HCT116 (cell line): ENCODE measurements around the gene ATP8B4. TPM values are rescaled to one million over a fixed set of nuclear protein-coding genes. Genes with fewer than 3 reads are reported as not detected.

Experiments used
- ATAC-seq: fragments of 200-7000 bp; cut with Tn5 transposase; 2 replicates; pipeline ENCODE4 v1.9.1; 2020; ENCODE audit warnings: mild to moderate bottlenecking, moderate library complexity
- BruUV-seq: library from RNA; stranded (reverse); fragments of 400-500 nt; replicated peaks from 2 replicates; lab custom pipeline; 2021; lab: Mats Ljungman, UMichigan
- CTCF ChIA-PET: fragments of 300-600 bp; sonication (Branson Sonifier 250); formaldehyde crosslinking; loops from one replicate; lab custom pipeline; 2021; ENCODE audit warnings: antibody characterized with exemption; lab: Charles Lee
- POLR2A ChIA-PET: fragments of 300-600, 350-600 bp; sonication (Branson Sonifier 250); formaldehyde crosslinking; loops from one replicate; lab custom pipeline; 2021; ENCODE audit warnings: antibody characterized with exemption; lab: Charles Lee
- RAD21 ChIA-PET, 2 experiments: fragments of 300-600 bp; sonication (Branson Sonifier 250); formaldehyde crosslinking; loops; one replicate each; lab custom pipeline; 2023; ENCODE audit warnings: low total read pairs in 2 of 2; ENCODE audit not compliant: uncharacterized antibody in 2 of 2, unreplicated experiment in 2 of 2, low non-redundant PET in 1 of 2; lab: Charles Lee
- DNase-seq: peaks from one replicate; pipeline ENCODE4 v3.0.0-alpha.2; 2010; ENCODE audit warnings: low read depth, low spot score
- H2AFZ ChIP-seq: fragments of 200-600 bp; shearing (Covaris generic), sonication (generic); 2 replicates; pipeline ENCODE4 v1.6.1; 2017; ENCODE audit warnings: low read depth, mixed run types, mixed read lengths, antibody characterized with exemption, low read length; ENCODE audit not compliant: poor library complexity, severe bottlenecking
- H3K27ac ChIP-seq: 2 replicates; pipeline ENCODE4 v1.5.1; 2012; ENCODE audit warnings: low read depth, low read length
- H3K27me3 ChIP-seq: fragments of 200-600 bp; sonication (generic); 2 replicates; pipeline ENCODE4 v1.6.1; 2016; ENCODE audit warnings: mixed run types, low read length, mixed read lengths; ENCODE audit not compliant: insufficient read depth
- H3K36me3 ChIP-seq, 2 experiments: fragments of 200-500 bp in 1 of 2; fragments of 200-600 bp in 1 of 2; sonication (Bioruptor generic) in 1 of 2; sonication (generic) in 1 of 2; 2 replicates each; pipeline versions ENCODE4 v1.5.1 to v1.6.1; 2014 to 2016; ENCODE audit warnings: low read length in 2 of 2, inconsistent platforms in 1 of 2, mixed read lengths in 1 of 2, mixed run types in 1 of 2; ENCODE audit not compliant: insufficient read depth in 2 of 2, control insufficient read depth in 1 of 2
- H3K4me1 ChIP-seq, 2 experiments: fragments of 200-600 bp in 1 of 2; sonication (generic) in 1 of 2; 2 replicates each; pipeline versions ENCODE4 v1.5.1 to v1.6.1; 2012 to 2017; ENCODE audit warnings: low read length in 2 of 2, inconsistent platforms in 1 of 2, mild to moderate bottlenecking in 1 of 2, mixed read lengths in 1 of 2, mixed run types in 1 of 2, moderate library complexity in 1 of 2; ENCODE audit not compliant: insufficient read depth in 2 of 2, control insufficient read depth in 1 of 2
- H3K4me2 ChIP-seq: fragments of 200-600 bp; sonication (generic); 2 replicates; pipeline ENCODE4 v1.6.1; 2017; ENCODE audit warnings: mixed run types, low read length, mixed read lengths
- H3K4me3 ChIP-seq, 2 experiments: fragments of 200-600 bp in 1 of 2; sonication (generic) in 1 of 2; replicated peaks in 1 of 2; 2 replicates each; pipeline ENCODE4 v1.5.1; 2011 to 2016; ENCODE audit warnings: low read length in 2 of 2, control low read depth in 1 of 2, low read depth in 1 of 2, mild to moderate bottlenecking in 1 of 2, mixed read lengths in 1 of 2, mixed run types in 1 of 2
- H3K79me2 ChIP-seq: fragments of 200-600 bp; sonication (generic); 2 replicates; pipeline ENCODE4 v1.6.1; 2017; ENCODE audit warnings: mild to moderate bottlenecking, mixed run types, low read length, moderate library complexity, mixed read lengths; ENCODE audit not compliant: insufficient read depth
- H3K9ac ChIP-seq: fragments of 200-600 bp; sonication (generic); 2 replicates; pipeline ENCODE4 v1.6.1; 2016; ENCODE audit warnings: low read length, mixed read lengths
- H3K9me2 ChIP-seq: fragments of 200-600 bp; sonication (generic), shearing (Covaris generic); 2 replicates; pipeline ENCODE4 v1.6.1; 2017; ENCODE audit warnings: mixed run types, mild to moderate bottlenecking, moderate library complexity; ENCODE audit not compliant: insufficient read depth
- H3K9me3 ChIP-seq, 2 experiments: fragments of 200-500 bp in 1 of 2; fragments of 200-600 bp in 1 of 2; sonication (Bioruptor generic) in 1 of 2; sonication (generic) in 1 of 2; 2 replicates each; pipeline ENCODE4 v1.6.1; 2014 to 2017; ENCODE audit warnings: low read length in 2 of 2, mixed read lengths in 2 of 2, inconsistent platforms in 1 of 2, low read depth in 1 of 2, mild to moderate bottlenecking in 1 of 2, mixed run types in 1 of 2, moderate library complexity in 1 of 2; ENCODE audit not compliant: control insufficient read depth in 1 of 2, insufficient read depth in 1 of 2
- H4K20me1 ChIP-seq: fragments of 200-600 bp; sonication (generic), shearing (Covaris generic); 2 replicates; pipeline ENCODE4 v1.6.1; 2017; ENCODE audit warnings: mixed run types, mild to moderate bottlenecking, moderate library complexity; ENCODE audit not compliant: insufficient read depth
- ATF3 ChIP-seq: IDR thresholded peaks from 2 replicates; pipeline ENCODE4 v1.6.1; 2012
- CBX3 ChIP-seq: IDR thresholded peaks from 2 replicates; pipeline ENCODE4 v1.6.1; 2012; ENCODE audit warnings: low read depth
- CEBPB ChIP-seq: IDR thresholded peaks from 2 replicates; pipeline ENCODE4 v1.6.1; 2012; ENCODE audit warnings: low read depth
- CTCF ChIP-seq, 3 experiments: fragments of 200-600 bp in 1 of 3; sonication (generic) in 1 of 3; IDR thresholded peaks in 2 of 3; conservative IDR thresholded peaks in 1 of 3; 2 replicates each; pipeline ENCODE4 v1.5.1; 2012 to 2017; ENCODE audit warnings: low read depth in 2 of 3, low read length in 2 of 3, antibody characterized with exemption in 1 of 3, borderline replicate concordance in 1 of 3, control low read depth in 1 of 3, mild to moderate bottlenecking in 1 of 3, mixed read lengths in 1 of 3, mixed run types in 1 of 3, moderate library complexity in 1 of 3; ENCODE audit not compliant: insufficient read depth in 1 of 3
- EGR1 ChIP-seq: IDR thresholded peaks from 2 replicates; pipeline ENCODE4 v1.6.1; 2012; ENCODE audit warnings: low read depth
- EZH2 ChIP-seq: fragments of 200-600 bp; sonication (generic); IDR thresholded peaks from 2 replicates; pipeline ENCODE4 v1.6.1; 2017; ENCODE audit warnings: antibody characterized with exemption, mixed run types
- EZH2phosphoT487 ChIP-seq: fragments of 200-600 bp; IDR thresholded peaks from 2 replicates; pipeline ENCODE4 v1.6.1; 2018; ENCODE audit warnings: antibody characterized with exemption, borderline replicate concordance
- FOSL1 ChIP-seq: IDR thresholded peaks from 2 replicates; pipeline ENCODE4 v1.6.1; 2012; ENCODE audit warnings: low read depth
- JUND ChIP-seq: IDR thresholded peaks from 2 replicates; pipeline ENCODE4 v1.6.1; 2012
- MAX ChIP-seq: IDR thresholded peaks from 2 replicates; pipeline ENCODE4 v1.6.1; 2012
- POLR2A ChIP-seq: IDR thresholded peaks from 2 replicates; pipeline ENCODE4 v1.7.0; 2011; ENCODE audit warnings: borderline replicate concordance; ENCODE audit not compliant: insufficient read depth, insufficient read length; ENCODE audit errors: extremely low read depth
- RAD21 ChIP-seq: IDR thresholded peaks from 2 replicates; pipeline ENCODE4 v1.6.1; 2012; ENCODE audit warnings: low read depth, mild to moderate bottlenecking
- SP1 ChIP-seq: IDR thresholded peaks from 2 replicates; pipeline ENCODE4 v1.6.1; 2012; ENCODE audit warnings: low read depth
- SRF ChIP-seq: IDR thresholded peaks from 2 replicates; pipeline ENCODE4 v1.6.1; 2012; ENCODE audit warnings: low read depth
- TCF7L2 ChIP-seq: IDR thresholded peaks from 2 replicates; pipeline ENCODE4 v1.7.0; 2011; ENCODE audit warnings: borderline replicate concordance, inconsistent platforms; ENCODE audit not compliant: insufficient read depth, insufficient read length; ENCODE audit errors: extremely low read depth
- YY1 ChIP-seq: IDR thresholded peaks from 2 replicates; pipeline ENCODE4 v1.6.1; 2011; ENCODE audit warnings: low read length, low read depth, moderate library complexity, mild to moderate bottlenecking; ENCODE audit not compliant: insufficient replicate concordance; ENCODE audit errors: extremely low read depth
- ZBTB33 ChIP-seq: IDR thresholded peaks from 2 replicates; pipeline ENCODE4 v1.6.1; 2011; ENCODE audit warnings: mild to moderate bottlenecking, low read length, moderate library complexity; ENCODE audit not compliant: insufficient replicate concordance; ENCODE audit errors: extremely low read depth
- ZFX ChIP-seq: fragments of 450-650 bp; IDR thresholded peaks from 2 replicates; pipeline ENCODE4 v1.6.1; 2017
- intact Hi-C: fragments of 100-400 bp; cut with micrococcal nuclease; formaldehyde crosslinking; loops from 2 replicates; pipeline ENCODE4 v1.10.0; 2022
- total RNA-seq: library from RNA; stranded (reverse); gene quantifications from one replicate; pipeline ENCODE4 v1.2.1, GENCODE V29; 2021; ENCODE audit not compliant: unreplicated experiment

ATP8B4 gene
- total RNA-seq, 1 experiment from 2014 or later: 0.25 TPM

GRCh38 chr15:50131617-50132016, 12.6 kb upstream of the ATP8B4 start:
- Histone ChIP-seq H4K20me1 (no peaks in the 10 kb centered on the region), H3K4me3 (no peak overlapping the region), H3K36me3 (no peaks in the 10 kb centered on the region), H3K27ac (no peak overlapping the region), H3K79me2 (no peaks in the 10 kb centered on the region), H3K9me3 (no peaks in the 10 kb centered on the region), H3K9me2 (no peaks in the 10 kb centered on the region), H3K4me2 (no peak overlapping the region), H3K9ac (no peak overlapping the region), H3K4me1 (peaks cover 3 to 24% of the 10 kb centered on the region in 2 experiments), H3K27me3 (no peaks in the 10 kb centered on the region), H2AFZ (no peak overlapping the region)
- ATAC-seq (no peak), DNase-seq (no peak)
- BruUV-seq: no TSS peak
- ChIA-PET CTCF (interaction anchor here (1.0 kb wide), 1 partner anchor 14 kb away, joined by 3 read pairs; no protein-coding TSS in a partner anchor), RAD21 (no interaction called here), POLR2A (no interaction called here)
- intact Hi-C loops: no loop called here
- TF ChIP-seq RAD21 (no peak), ZBTB33 (no peak), CBX3 (no peak), FOSL1 (no peak), TCF7L2 (no peak), EZH2phosphoT487 (no peak), EGR1 (no peak), ATF3 (no peak), YY1 (no peak), MAX (no peak), EZH2 (no peak), CTCF (IDR thresholded peaks at IDR 0.05 in 2 of 3, conservative IDR thresholded peaks at IDR 0.05 in 1 of 3; ENCODE audit: borderline replicate concordance in 1 of 3, insufficient read depth in 1 of 3, low read depth in 2 of 3, low read length in 2 of 3) (no peak), SRF (no peak), POLR2A (no peak), JUND (no peak), SP1 (no peak), ZFX (no peak), CEBPB (no peak)
